Esophagus (tissue), 2 donors: ENCODE data around the gene AKT3. TPM values are rescaled to one million over a fixed set of nuclear protein-coding genes. Genes with fewer than 3 reads are reported as not detected.

ENCODE experiments used
- H3K27ac ChIP-seq, 2 donors: one replicate each; pipeline ENCODE4 v1.5.1; 2013; ENCODE audit warnings: low read depth in 2 of 2, mild to moderate bottlenecking in 2 of 2, inconsistent platforms in 1 of 2, low read length in 1 of 2, moderate library complexity in 1 of 2
- H3K27me3 ChIP-seq, 2 donors: one replicate each; pipeline ENCODE4 v1.6.1; 2013; ENCODE audit warnings: low read length in 2 of 2, control low read depth in 1 of 2, mild to moderate bottlenecking in 1 of 2; ENCODE audit not compliant: insufficient read depth in 2 of 2, control insufficient read depth in 1 of 2
- H3K36me3 ChIP-seq, 2 donors: one replicate each; pipeline ENCODE4 v1.6.1; 2013; ENCODE audit warnings: low read length in 1 of 2; ENCODE audit not compliant: control insufficient read depth in 2 of 2, insufficient read depth in 2 of 2
- H3K4me1 ChIP-seq, 2 donors: one replicate each; pipeline ENCODE4 v1.6.1; 2013; ENCODE audit warnings: low read length in 1 of 2; ENCODE audit not compliant: control insufficient read depth in 2 of 2, insufficient read depth in 2 of 2
- H3K4me3 ChIP-seq, 2 donors: one replicate each; pipeline ENCODE4 v1.5.1; 2013; ENCODE audit warnings: low read length in 2 of 2, mild to moderate bottlenecking in 2 of 2, low read depth in 1 of 2, moderate library complexity in 1 of 2
- H3K9me3 ChIP-seq, 2 donors: one replicate each; pipeline ENCODE4 v1.6.1; 2013; ENCODE audit warnings: mild to moderate bottlenecking in 2 of 2, low read depth in 1 of 2, low read length in 1 of 2, moderate library complexity in 1 of 2; ENCODE audit not compliant: control insufficient read depth in 2 of 2, insufficient read depth in 1 of 2
- WGBS, 2 donors: extraction: QIAGEN DNeasy Blood & Tissue Kit; methylation state at CpG; one replicate each; pipeline ENCODE4 v1.1.7; 2013; 5-methylcytosine and 5-hydroxymethylcytosine counted together
- polyA plus RNA-seq, 2 donors: library from polyadenylated mRNA; stranded (reverse); fragments of 200-250 nt; gene quantifications; one replicate each; pipeline ENCODE4 v1.2.3, GENCODE V29; 2013
- donor health status: healthy with polysubstance abuse.
- donor health status: Bipolar disorder and iron deficiency.

Gene AKT3
- polyA plus RNA-seq, 2 donors, result 2.1 to 4.4 TPM

GRCh38 chr1:243719476-243719875 is 130.6 kb downstream of the AKT3 start:
- H3K27me3 ChIP-seq, result no peaks in the 10 kb centered on the region
- 91 to 96% methylated on average over 2 of the region's 2 CpGs for WGBS, 2 donors
- H3K4me3 ChIP-seq, result no peak overlapping the region
- H3K9me3 ChIP-seq, result no peaks in the 10 kb centered on the region
- H3K36me3 ChIP-seq, result no peaks in the 10 kb centered on the region
- no peak overlapping the region for H3K27ac ChIP-seq
- no peaks in the 10 kb centered on the region for H3K4me1 ChIP-seq

- H3K27me3 ChIP-seq, result no peaks in the 10 kb centered on the region
- WGBS, 2 donors, result 73 to 82% methylated on average over 1 of the region's 1 CpG
- no peaks in the 10 kb centered on the region for H3K9me3 ChIP-seq
- no peak overlapping the region for H3K4me3 ChIP-seq
- H3K4me1 ChIP-seq, result no peaks in the 10 kb centered on the region
- H3K36me3 ChIP-seq, result no peaks in the 10 kb centered on the region
- no peak overlapping the region for H3K27ac ChIP-seq
Observed at GRCh38 chr1:243718893-243719292, 131.2 kb downstream of the AKT3 start.

- no peaks in the 10 kb centered on the region for H3K4me1 ChIP-seq
- 93 to 94% methylated on average over 2 of the region's 2 CpGs for WGBS, 2 donors
- H3K4me3 ChIP-seq, result no peak overlapping the region
- H3K27ac ChIP-seq, result no peak overlapping the region
- H3K36me3 ChIP-seq, result no peaks in the 10 kb centered on the region
- no peaks in the 10 kb centered on the region for H3K9me3 ChIP-seq
- H3K27me3 ChIP-seq, result no peaks in the 10 kb centered on the region
Observed at GRCh38 chr1:243718022-243718421, 132.0 kb downstream of the AKT3 start.

- Histone ChIP-seq H3K27me3 (no peaks in the 10 kb centered on the region), H3K9me3 (no peaks in the 10 kb centered on the region), H3K4me1 (no peaks in the 10 kb centered on the region), H3K36me3 (no peaks in the 10 kb centered on the region), H3K4me3 (no peak overlapping the region), H3K27ac (no peak overlapping the region)
- 93 to 100% methylated on average over 1 of the region's 1 CpG for WGBS, 2 donors
Observed at GRCh38 chr1:243716906-243717305, 133.1 kb downstream of the AKT3 start.

GRCh38 chr1:243715285-243715684 is 134.8 kb downstream of the AKT3 start:
- Histone ChIP-seq H3K36me3 (no peaks in the 10 kb centered on the region), H3K9me3 (no peaks in the 10 kb centered on the region)
- WGBS, 2 donors, result 81% methylated on average over 3 of the region's 3 CpGs

GRCh38 chr1:243713470-243714186 is 136.4 kb downstream of the AKT3 start:
- no peaks in the 10 kb centered on the region for H3K4me1 ChIP-seq
- H3K27me3 ChIP-seq, result no peaks in the 10 kb centered on the region
- WGBS, 2 donors, result 55 to 56% methylated on average over 10 of the region's 10 CpGs
- no peak overlapping the region for H3K27ac ChIP-seq
- H3K9me3 ChIP-seq, result no peaks in the 10 kb centered on the region
- no peaks in the 10 kb centered on the region for H3K36me3 ChIP-seq
- H3K4me3 ChIP-seq, result no peak overlapping the region

More at GRCh38 chr1:243715285-243715684, 134.8 kb downstream of the AKT3 start:
- Histone ChIP-seq H3K27ac (no peak overlapping the region), H3K27me3 (no peaks in the 10 kb centered on the region), H3K4me3 (no peak overlapping the region), H3K4me1 (no peaks in the 10 kb centered on the region)

- 41 to 60% methylated on average over 5 of the region's 5 CpGs for WGBS, 2 donors
- Histone ChIP-seq H3K4me1 (no peaks in the 10 kb centered on the region), H3K9me3 (no peaks in the 10 kb centered on the region), H3K4me3 (no peak overlapping the region), H3K36me3 (no peaks in the 10 kb centered on the region), H3K27me3 (no peaks in the 10 kb centered on the region), H3K27ac (no peak overlapping the region)
Observed at GRCh38 chr1:243712941-243713340, 137.1 kb downstream of the AKT3 start.

GRCh38 chr1:243712242-243712641 is 137.8 kb downstream of the AKT3 start:
- no peak overlapping the region for H3K4me3 ChIP-seq
- no peak overlapping the region for H3K27ac ChIP-seq
- no peaks in the 10 kb centered on the region for H3K4me1 ChIP-seq
- no peaks in the 10 kb centered on the region for H3K36me3 ChIP-seq
- 90 to 92% methylated on average over 5 of the region's 5 CpGs for WGBS, 2 donors
- H3K27me3 ChIP-seq, result no peaks in the 10 kb centered on the region
- no peaks in the 10 kb centered on the region for H3K9me3 ChIP-seq

- H3K27me3 ChIP-seq, result no peaks in the 10 kb centered on the region
- H3K4me1 ChIP-seq, result no peaks in the 10 kb centered on the region
- 79 to 83% methylated on average over 4 of the region's 4 CpGs for WGBS, 2 donors
- no peak overlapping the region for H3K27ac ChIP-seq
- no peak overlapping the region for H3K4me3 ChIP-seq
- no peaks in the 10 kb centered on the region for H3K36me3 ChIP-seq
- H3K9me3 ChIP-seq, result no peaks in the 10 kb centered on the region
Observed at GRCh38 chr1:243710467-243710866, 139.6 kb downstream of the AKT3 start.

- H3K27ac ChIP-seq, result no peak overlapping the region
- H3K9me3 ChIP-seq, result no peaks in the 10 kb centered on the region
- no peak overlapping the region for H3K4me3 ChIP-seq
- H3K4me1 ChIP-seq, result no peaks in the 10 kb centered on the region
- no peaks in the 10 kb centered on the region for H3K27me3 ChIP-seq
- 80 to 81% methylated on average over 3 of the region's 3 CpGs for WGBS, 2 donors
- H3K36me3 ChIP-seq, result no peaks in the 10 kb centered on the region
Observed at GRCh38 chr1:243708210-243708609, 141.8 kb downstream of the AKT3 start.
